Measurements from ENCODE around the gene EHD4.

Gene EHD4

GRCh38 chr15:41940441-41940857 lies 31.9 kb downstream of the EHD4 start:
- in situ Hi-C loops (cut with HindIII; ENCODE audit: low sequenced_read_pairs) = no loop called here
- peak; percentile 82 for DNase-seq (ENCODE audit: low read depth, low spot score)
- no peak overlapping the region for H3K4me3 ChIP-seq (ENCODE audit: low read depth, low read length)
- TF ChIP-seq CTCF (IDR thresholded peaks at IDR 0.05; ENCODE audit: low read depth, low read length) = no peak

GRCh38 chr15:41939986-41940385 lies 32.4 kb downstream of the EHD4 start:
- H3K4me3 ChIP-seq (ENCODE audit: low read depth, low read length) = no peak overlapping the region
- no peak for TF ChIP-seq CTCF (IDR thresholded peaks at IDR 0.05; ENCODE audit: low read depth, low read length)
- DNase-seq (ENCODE audit: low read depth, low spot score) = no peak
- in situ Hi-C loops (cut with HindIII; ENCODE audit: low sequenced_read_pairs) = no loop called here

- in situ Hi-C loops (cut with HindIII; ENCODE audit: low sequenced_read_pairs) = no loop called here
- TF ChIP-seq CTCF (IDR thresholded peaks at IDR 0.05; ENCODE audit: low read depth, low read length) = no peak
- no peak for DNase-seq (ENCODE audit: low read depth, low spot score)
- H3K4me3 ChIP-seq (ENCODE audit: low read depth, low read length) = no peak overlapping the region
These were observed 34.8 kb downstream of the EHD4 start for GRCh38 chr15:41937568-41937923.

- DNase-seq (ENCODE audit: low read depth, low spot score) = peak; percentile 58
- TF ChIP-seq CTCF (IDR thresholded peaks at IDR 0.05; ENCODE audit: low read depth, low read length) = no peak
- no peak overlapping the region for H3K4me3 ChIP-seq (ENCODE audit: low read depth, low read length)
- in situ Hi-C loops (cut with HindIII; ENCODE audit: low sequenced_read_pairs) = no loop called here
These were observed 35.4 kb downstream of the EHD4 start for GRCh38 chr15:41936649-41937567.

GRCh38 chr15:41936155-41936554 lies 36.2 kb downstream of the EHD4 start:
- no peak for TF ChIP-seq CTCF (IDR thresholded peaks at IDR 0.05; ENCODE audit: low read depth, low read length)
- DNase-seq (ENCODE audit: low read depth, low spot score) = no peak
- in situ Hi-C loops (cut with HindIII; ENCODE audit: low sequenced_read_pairs) = no loop called here
- H3K4me3 ChIP-seq (ENCODE audit: low read depth, low read length) = no peak overlapping the region

GRCh38 chr15:41935566-41936020 lies 36.8 kb downstream of the EHD4 start:
- in situ Hi-C loops (cut with HindIII; ENCODE audit: low sequenced_read_pairs) = no loop called here
- no peak for DNase-seq (ENCODE audit: low read depth, low spot score)
- H3K4me3 ChIP-seq (ENCODE audit: low read depth, low read length) = no peak overlapping the region
- no peak for TF ChIP-seq CTCF (IDR thresholded peaks at IDR 0.05; ENCODE audit: low read depth, low read length)
